GM12801 (cell line): ENCODE data around the gene ID3.

ENCODE experiments used
- TF ChIP-seq, protein P1 (sequence below): IDR thresholded peaks from one replicate; pipeline ENCODE4 v1.5.1; 2011; ENCODE audit warnings: control low read depth; ENCODE audit not compliant: insufficient read length; ENCODE audit errors: extremely low read depth

The ID3 gene, protein sequence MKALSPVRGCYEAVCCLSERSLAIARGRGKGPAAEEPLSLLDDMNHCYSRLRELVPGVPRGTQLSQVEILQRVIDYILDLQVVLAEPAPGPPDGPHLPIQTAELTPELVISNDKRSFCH

DNA sequence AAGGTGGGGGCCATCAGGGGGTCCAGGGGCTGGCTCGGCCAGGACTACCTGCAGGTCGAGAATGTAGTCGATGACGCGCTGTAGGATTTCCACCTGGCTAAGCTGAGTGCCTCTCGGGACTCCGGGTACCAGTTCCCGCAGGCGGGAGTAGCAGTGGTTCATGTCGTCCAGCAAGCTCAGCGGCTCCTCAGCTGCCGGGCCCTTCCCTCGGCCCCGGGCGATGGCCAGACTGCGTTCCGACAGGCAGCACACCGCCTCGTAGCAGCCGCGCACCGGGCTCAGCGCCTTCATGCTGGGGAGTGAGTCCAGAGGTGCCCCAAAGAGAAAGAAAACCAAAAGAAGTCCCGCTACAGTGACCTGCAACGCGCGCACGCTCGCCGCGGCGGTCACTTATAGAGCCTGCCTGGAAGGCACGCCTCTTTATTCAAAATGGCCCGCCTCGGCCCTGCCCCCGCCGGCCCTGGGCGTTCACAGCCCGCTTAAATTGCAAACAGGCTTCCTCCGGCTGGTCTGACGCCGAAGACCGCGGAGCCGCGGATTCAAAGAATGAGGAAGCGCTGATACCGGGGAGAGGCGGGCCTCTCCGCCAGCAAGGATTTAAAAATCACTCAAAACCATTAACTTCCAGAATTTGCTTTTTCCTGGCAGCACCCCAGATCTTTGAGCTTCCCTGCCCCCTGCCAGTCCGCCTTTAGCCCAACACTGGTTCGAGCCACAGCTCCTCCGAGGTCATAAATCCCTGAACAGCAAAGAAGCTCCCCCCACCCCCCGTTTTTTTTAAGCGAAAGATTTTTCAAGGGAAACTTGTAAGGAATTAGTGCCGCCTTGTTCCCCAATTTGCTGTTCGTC is at the start of gene ID3:
Gene ID3, minus strand, starts transcription at position 366 of the 849 bp plus-strand sequence. Its CDS starts 75 bp downstream, at position 291.
- TF ChIP-seq, protein P1, sequence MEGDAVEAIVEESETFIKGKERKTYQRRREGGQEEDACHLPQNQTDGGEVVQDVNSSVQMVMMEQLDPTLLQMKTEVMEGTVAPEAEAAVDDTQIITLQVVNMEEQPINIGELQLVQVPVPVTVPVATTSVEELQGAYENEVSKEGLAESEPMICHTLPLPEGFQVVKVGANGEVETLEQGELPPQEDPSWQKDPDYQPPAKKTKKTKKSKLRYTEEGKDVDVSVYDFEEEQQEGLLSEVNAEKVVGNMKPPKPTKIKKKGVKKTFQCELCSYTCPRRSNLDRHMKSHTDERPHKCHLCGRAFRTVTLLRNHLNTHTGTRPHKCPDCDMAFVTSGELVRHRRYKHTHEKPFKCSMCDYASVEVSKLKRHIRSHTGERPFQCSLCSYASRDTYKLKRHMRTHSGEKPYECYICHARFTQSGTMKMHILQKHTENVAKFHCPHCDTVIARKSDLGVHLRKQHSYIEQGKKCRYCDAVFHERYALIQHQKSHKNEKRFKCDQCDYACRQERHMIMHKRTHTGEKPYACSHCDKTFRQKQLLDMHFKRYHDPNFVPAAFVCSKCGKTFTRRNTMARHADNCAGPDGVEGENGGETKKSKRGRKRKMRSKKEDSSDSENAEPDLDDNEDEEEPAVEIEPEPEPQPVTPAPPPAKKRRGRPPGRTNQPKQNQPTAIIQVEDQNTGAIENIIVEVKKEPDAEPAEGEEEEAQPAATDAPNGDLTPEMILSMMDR: no peak

DNA sequence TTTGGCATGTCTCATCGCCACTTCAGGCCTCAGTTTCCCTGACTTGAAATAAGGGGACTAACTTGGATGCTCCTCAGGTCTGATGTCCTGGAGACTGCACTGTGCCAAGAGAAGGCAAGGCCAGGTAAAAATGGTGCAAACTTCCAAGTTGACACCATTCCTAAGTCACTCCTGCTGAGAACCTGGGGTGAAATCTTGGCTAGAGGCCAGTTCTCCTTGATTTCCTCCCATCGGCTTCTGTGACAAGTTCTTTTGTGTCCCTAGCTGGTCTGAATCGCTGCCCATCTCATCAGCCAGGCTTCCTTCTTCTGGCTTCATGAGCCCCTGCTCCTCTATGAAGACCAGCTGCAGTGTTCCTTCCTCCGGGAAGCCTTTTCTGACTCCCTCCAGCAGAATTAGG is 48.6 kb upstream of the ID3 start:
- TF ChIP-seq, protein P1: no peak

DNA sequence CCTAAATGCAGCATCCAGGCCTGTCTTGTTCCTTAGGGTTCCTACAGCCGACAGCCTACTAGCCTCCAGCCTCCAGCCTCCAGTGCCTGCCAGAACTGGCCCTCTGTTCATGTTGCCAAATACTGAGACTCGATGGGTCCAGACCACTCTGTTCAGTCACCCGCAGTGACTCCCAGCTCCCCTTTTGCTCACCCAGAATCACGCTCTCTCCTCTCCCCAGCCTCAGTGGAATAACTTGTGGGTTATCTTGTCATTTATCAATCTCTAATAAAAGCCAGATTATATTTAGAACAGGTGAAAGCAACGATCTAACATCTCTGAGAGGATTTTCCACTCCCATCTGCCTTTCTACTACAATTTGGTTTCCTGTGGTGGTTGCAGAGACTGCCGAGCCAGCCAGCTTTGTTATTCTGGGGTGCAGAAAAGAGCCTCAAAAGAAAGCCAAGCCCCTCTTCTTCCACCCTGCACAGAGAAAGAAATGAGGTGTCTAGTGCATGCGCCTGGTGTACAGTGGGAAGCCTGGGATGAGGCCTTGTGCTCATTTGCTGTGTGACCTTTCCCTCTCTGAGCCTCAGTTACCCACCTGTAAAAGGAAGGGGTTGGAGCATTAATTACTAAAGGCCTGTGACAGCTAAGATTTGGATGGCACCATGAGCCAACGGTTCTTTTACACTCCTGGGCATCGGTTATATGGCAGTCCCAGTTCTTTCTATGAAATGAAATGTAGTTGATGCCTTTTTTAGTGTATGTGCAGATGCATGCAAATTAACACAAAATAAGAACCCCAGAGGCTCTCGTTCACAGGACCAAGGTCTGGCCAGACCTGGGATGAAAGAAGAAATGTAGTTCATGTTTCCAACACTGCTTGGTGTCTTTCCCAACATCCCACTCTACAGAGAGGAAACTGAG is 42.9 kb upstream of the ID3 start:
- TF ChIP-seq, protein P1: no peak

DNA sequence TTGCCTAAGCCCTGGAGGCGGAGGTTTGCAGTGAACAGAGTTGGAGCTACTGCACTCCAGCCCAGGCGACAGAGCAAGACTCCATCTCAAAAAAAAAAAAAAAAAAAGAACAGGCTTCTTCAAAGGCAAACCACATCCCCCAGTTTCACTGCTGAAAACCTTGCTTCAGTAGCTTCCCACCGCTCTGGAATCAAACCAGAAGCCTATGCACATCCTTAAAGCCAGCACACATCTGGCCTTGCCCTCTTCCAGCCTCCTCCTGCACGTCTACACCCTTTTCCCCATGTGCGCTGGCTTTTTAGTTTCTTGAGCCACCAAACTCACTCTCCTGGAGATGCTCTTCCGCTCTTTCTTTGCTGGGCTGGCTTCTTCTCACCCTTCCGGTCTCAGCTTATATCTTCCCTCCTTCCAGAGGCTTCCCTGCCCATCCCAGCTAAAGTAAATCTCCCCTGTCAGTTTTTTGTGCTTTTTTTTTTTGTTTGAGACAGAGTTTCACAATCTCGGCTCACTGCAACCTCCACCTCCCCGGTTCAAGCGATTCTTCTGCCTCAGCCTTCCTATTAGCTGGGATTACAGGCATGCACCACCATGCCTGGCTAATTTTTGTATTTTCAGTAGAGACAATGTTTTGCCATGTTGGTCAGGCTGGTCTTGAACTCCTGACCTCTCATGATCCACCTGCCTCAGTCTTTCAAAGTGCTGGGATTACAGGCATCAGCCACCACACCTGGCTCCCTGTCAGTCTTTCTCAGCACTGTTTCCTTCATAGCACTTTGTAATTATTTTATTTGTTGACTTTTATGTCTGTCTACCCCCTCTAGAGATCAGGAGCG is 42.0 kb upstream of the ID3 start:
- TF ChIP-seq, protein P1: no peak

DNA sequence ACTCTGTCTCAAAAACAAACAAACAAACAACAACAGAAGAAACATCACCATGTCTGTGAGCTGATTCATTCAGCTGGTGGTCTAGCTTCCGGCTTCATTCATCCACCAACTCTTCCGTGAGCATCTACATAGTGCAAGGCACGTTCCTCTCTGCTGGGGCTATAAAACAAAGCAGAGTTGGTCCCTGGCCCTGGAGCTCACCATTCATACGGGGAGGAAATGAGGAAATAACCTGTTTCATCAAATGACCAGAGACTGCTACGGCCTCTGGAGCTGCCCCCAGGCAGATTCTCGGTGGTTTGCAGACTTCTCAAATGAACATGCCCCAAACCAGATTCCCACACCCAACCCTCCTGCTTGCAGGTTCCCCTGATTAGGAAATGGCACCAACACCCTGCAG is 41.0 kb upstream of the ID3 start:
- TF ChIP-seq, protein P1: no peak

DNA sequence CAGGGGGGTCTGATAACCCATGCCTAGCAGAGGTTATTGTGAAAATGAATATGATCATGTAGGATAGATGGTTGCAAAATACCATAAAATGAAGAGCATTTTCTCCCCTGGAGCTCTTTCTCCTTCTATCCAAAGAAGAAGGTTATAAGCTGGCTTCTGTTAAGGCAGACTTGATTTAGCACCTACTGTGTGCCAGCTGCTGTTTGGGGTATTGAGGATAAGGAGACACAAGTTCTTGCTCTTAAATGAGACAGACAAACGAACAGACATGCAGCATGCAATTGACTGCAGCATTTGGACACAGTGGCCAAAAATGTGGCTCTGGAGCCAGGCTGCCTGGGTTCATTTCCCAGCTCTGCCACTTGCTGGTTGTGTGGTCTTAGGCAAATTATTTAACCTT is 39.8 kb upstream of the ID3 start:
- TF ChIP-seq, protein P1: no peak
